ENCODE data around the gene MIEF1. TPM values are rescaled to one million over a fixed set of nuclear protein-coding genes. Genes with fewer than 3 reads are reported as not detected.

The MIEF1 gene
- total RNA-seq, 2 donors from 2014 or later, result 16.5 to 16.8 TPM

- intact Hi-C loops (cut with DNase I), result loop anchor here (5.0 to 10.0 kb wide), 3 partner anchors 491 to 818 kb away; no protein-coding TSS in a partner anchor
- no peak for DNase-seq (ENCODE audit: low spot score)
Observed at GRCh38 chr22:39536711-39537110, 34.6 kb downstream of the MIEF1 start.

GRCh38 chr22:39537975-39538374, 35.9 kb downstream of the MIEF1 start:
- intact Hi-C loops (cut with DNase I), result loop anchor here (5.0 to 10.0 kb wide), 3 partner anchors 489 to 817 kb away; no protein-coding TSS in a partner anchor
- DNase-seq (ENCODE audit: low spot score), result no peak

- DNase-seq (ENCODE audit: low spot score), result no peak
- intact Hi-C loops (cut with DNase I), result no loop called here
Observed at GRCh38 chr22:39543095-39543494, 41.0 kb downstream of the MIEF1 start.

GRCh38 chr22:39545386-39546365, 43.6 kb downstream of the MIEF1 start:
- intact Hi-C loops (cut with DNase I), result no loop called here
- no peak for DNase-seq (ENCODE audit: low spot score)

- no peak for DNase-seq (ENCODE audit: low spot score)
- intact Hi-C loops (cut with DNase I), result no loop called here
Observed at GRCh38 chr22:39546889-39547586, 44.9 kb downstream of the MIEF1 start.

- DNase-seq (ENCODE audit: low spot score), result no peak
- intact Hi-C loops (cut with DNase I), result no loop called here
Observed at GRCh38 chr22:39547587-39547947, 45.5 kb downstream of the MIEF1 start.

DNA sequence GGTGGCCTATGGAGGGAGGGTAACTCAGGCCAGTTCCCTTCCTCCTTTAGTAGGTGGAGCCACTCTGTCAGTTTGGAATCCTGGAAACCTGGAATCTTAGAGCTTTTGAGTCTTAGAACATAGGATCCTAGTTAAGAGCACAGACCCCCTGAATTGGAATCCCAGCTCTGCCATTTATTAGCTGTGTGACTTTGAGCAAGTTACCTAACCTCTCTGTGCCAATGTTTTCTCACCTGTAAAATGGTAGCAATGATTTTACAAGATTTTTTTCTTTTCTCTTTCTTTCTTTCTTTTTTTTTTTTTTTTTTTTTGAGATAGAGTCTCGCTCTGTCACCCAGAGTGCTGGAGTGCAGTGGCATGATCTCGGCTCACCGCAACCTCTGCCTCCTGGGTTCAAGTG, 51.3 kb downstream of the MIEF1 start:
- DNase-seq (ENCODE audit: low spot score), result no peak
- intact Hi-C loops (cut with DNase I), result loop anchor here (5.0 to 10.0 kb wide), 3 partner anchors 454 to 791 kb away; partner anchors contain the start of gene ADSL (in 1 of the 2)

GRCh38 chr22:39554151-39554550, 52.1 kb downstream of the MIEF1 start:
- DNase-seq (ENCODE audit: low spot score), result no peak
- intact Hi-C loops (cut with DNase I), result loop anchor here (5.0 to 10.0 kb wide), 3 partner anchors 453 to 791 kb away; partner anchors contain the start of gene ADSL (in 1 of the 2)

- no peak for DNase-seq (ENCODE audit: low spot score)
- intact Hi-C loops (cut with DNase I), result loop anchor here in 1 of 2 donors (10.0 kb wide), 1 partner anchor 788 kb away; the partner anchor contains the start of gene ADSL
Observed at GRCh38 chr22:39556970-39557841, 55.1 kb downstream of the MIEF1 start.

GRCh38 chr22:39558254-39558727, 56.2 kb downstream of the MIEF1 start:
- no peak for DNase-seq (ENCODE audit: low spot score)
- intact Hi-C loops (cut with DNase I), result loop anchor here in 1 of 2 donors (10.0 kb wide), 1 partner anchor 787 kb away; the partner anchor contains the start of gene ADSL

DNA sequence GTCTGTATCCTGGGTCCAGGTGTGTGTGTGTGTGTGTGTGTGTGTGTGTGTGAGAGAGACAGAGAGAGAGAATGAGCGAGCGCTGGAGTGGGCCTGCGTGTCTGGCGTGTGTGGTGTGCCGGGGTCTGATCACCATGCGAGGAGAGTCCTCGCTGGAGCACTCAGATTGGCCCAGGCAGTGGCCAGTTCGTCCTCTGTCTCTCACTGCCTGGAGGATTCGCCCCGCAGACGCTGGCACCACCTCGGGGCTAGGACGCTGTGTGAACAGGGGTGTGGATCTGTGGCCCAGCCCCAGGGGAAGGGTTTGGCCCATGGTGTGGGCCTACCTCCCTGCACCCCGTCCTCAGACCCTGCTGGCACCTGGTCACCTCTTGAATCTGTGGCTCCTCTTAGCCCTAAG, 56.9 kb downstream of the MIEF1 start:
- intact Hi-C loops (cut with DNase I), result loop anchor here in 1 of 2 donors (10.0 kb wide), 1 partner anchor 786 kb away; the partner anchor contains the start of gene ADSL

DNA sequence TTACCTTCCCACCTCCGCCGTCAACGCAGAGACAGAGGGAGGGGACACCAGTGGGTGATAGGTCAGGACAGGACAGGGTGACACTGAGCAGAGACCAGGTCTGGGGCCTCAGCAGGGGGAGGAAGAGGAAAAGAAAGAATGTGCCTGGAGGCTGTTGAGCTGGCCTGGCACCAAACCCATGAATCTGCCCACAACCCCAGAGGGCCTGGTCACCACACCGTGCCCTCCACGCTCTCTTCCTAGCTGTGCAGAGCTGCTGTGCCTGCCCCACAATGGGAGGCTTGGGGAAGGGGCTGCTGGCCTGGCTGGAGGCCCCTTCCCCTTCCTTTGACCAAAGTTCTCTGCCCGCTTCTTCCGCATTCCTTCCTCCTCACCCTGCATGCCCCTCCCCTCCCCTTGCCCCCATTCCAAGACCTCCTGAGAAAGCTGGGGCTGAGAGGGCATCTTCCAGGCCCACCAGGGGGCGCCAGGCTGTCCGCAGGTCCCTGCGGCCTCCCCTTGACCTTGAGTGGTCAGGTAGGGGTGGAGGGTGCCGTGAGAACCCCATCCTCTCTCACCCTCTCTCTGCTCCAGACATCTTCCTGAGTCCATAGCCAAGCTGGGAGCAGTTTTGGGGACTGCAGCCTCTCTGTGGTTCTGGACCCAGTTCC, 57.5 kb downstream of the MIEF1 start:
- no peak for DNase-seq (ENCODE audit: low spot score)
- intact Hi-C loops (cut with DNase I), result loop anchor here in 1 of 2 donors (10.0 kb wide), 1 partner anchor 785 kb away; the partner anchor contains the start of gene ADSL

More for the DNA sequence above, 56.9 kb downstream of the MIEF1 start:
- DNase-seq (ENCODE audit: low spot score), result no peak

GRCh38 chr22:39560127-39560526, 58.0 kb downstream of the MIEF1 start:
- intact Hi-C loops (cut with DNase I), result no loop called here

GRCh38 chr22:39562839-39563489, 60.9 kb downstream of the MIEF1 start:
- DNase-seq (ENCODE audit: low spot score), result no peak
- intact Hi-C loops (cut with DNase I), result no loop called here

More at GRCh38 chr22:39560127-39560526, 58.0 kb downstream of the MIEF1 start:
- no peak for DNase-seq (ENCODE audit: low spot score)

- no peak for DNase-seq (ENCODE audit: low spot score)
- intact Hi-C loops (cut with DNase I), result no loop called here
Observed at GRCh38 chr22:39563571-39564428, 61.7 kb downstream of the MIEF1 start.

DNA sequence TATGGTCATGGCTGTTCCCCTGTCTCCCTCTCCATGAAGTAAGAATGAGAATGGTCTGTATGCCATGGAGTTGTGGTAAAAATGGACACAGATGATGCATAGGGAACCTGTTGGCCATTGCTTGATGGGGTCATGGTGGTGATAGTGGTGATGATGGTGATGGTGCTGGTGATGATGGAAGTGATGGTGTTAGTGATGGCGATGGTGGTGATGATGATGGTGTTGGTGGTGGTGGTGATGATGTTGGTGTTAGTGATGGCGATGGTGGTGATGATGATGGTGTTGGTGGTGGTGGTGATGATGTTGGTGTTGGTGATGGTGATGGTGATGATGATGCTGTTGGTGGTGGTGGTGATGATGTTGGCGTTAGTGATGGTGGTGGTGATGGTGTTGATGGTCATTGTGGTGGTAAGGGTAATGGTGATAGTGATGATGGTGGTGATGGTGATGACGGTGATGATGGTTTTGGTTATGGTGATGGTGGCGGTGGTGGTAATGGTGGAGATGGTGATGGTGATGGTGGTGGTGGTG, 63.4 kb downstream of the MIEF1 start:
- no peak for DNase-seq (ENCODE audit: low spot score)
- intact Hi-C loops (cut with DNase I), result no loop called here
